HG03060 (cell line): ENCODE results near the gene RBFOX1.

ENCODE experiments used
- ATAC-seq: cut with Tn5 transposase; IDR thresholded peaks from one replicate; pipeline ENCODE4 v1.9.1; 2021; ENCODE audit warnings: low read depth, moderate number of reproducible peaks; ENCODE audit not compliant: unreplicated experiment

Gene RBFOX1

GRCh38 chr16:7333180-7333725 lies 608 bp downstream of the RBFOX1 start:
- no peak for ATAC-seq

- ATAC-seq, result no peak
These were observed 2.3 kb downstream of the RBFOX1 start for GRCh38 chr16:7334801-7335560.

DNA sequence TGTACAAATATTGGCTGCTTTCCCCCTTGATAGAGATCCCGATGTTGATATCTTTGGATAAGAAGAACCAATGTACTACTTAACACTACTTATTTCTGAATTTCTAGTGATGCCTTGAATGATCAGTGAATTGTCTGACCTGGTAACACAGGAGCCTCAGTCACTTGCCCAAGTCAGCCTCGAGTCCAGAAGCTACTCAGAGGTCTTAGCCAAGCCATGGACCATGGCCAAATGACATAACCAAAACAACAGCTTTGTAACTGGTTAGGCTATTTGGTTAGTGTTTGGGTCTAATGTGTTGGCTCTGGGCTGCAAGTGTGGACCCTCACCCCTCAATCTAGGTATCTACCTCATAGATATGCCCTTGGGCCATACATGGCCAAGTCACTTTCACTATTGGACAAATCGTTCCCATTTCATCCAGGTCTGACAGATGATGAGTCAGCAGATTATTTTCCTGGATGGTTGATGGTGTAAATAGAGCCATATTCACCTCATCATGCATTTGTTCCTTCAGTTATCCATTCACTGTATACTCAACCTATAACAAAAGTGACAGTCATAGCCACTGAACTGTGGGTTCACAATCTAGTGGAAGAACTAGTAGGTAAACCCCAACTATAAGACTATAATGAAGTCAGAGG lies 3.5 kb downstream of the RBFOX1 start:
- ATAC-seq, result no peak

DNA sequence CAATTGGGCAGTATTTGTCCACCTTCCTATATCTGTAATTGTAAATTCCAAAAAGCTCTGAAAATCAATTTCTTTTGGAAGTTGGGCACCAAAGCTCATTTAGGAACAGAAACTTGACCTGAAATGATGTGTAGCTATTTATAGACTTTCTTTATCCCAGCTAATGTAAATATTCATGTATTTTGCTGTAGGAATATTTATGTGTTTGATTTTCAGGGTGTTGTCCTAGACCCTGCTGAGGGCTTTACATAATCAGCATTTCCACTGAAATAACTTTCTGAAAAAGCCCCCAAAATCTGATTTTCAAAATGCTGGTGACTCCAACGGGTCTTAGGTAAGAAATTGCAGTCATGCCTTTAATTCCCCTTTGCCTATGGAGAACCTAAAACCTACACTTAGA lies 4.1 kb downstream of the RBFOX1 start:
- ATAC-seq, result no peak

- no peak for ATAC-seq
These were observed 6.2 kb downstream of the RBFOX1 start for GRCh38 chr16:7338826-7339225.

DNA sequence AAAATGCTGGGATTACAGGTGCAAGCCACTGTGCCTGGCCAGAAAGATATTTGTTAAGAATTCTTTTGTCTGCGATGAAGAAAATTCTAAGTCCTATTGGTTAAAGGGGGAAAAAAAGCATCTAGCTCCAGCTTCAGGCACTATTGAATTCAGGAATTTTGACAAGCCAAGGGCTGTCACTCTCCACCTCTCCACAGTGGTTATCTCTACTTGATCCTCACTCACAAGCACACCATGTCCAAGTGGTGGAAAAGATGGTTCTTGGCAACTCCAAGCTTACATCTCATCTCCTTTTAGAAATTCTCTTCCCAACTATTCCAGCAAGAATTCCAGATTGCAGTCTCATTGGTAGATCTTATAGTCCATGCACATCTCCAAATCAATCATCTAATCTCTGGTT lies 7.1 kb downstream of the RBFOX1 start:
- no peak for ATAC-seq

DNA sequence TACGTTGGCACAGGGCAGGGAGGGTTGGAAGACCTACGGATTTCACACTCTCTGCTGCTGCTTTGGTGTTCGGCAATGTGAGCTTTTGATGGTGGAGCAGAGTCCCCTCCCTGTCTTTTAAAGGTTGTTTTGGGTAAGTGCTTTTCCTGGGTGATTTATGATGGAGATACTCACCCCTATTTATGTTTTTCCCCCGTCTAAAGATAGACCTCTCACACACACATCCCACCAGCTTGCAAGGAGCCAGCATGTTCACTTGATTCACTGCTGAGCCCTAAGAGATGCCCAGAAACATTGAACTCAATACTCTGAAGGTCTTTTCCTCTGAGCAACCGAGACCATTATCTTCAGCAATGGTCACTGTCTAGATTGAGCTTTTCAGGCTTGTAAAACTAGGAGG lies 8.3 kb downstream of the RBFOX1 start:
- no peak for ATAC-seq

GRCh38 chr16:7342598-7342997 lies 10.0 kb downstream of the RBFOX1 start:
- no peak for ATAC-seq

- ATAC-seq, result no peak
These were observed 10.6 kb downstream of the RBFOX1 start for GRCh38 chr16:7343243-7343642.

GRCh38 chr16:7344830-7345780 lies 12.5 kb downstream of the RBFOX1 start:
- ATAC-seq, result no peak

DNA sequence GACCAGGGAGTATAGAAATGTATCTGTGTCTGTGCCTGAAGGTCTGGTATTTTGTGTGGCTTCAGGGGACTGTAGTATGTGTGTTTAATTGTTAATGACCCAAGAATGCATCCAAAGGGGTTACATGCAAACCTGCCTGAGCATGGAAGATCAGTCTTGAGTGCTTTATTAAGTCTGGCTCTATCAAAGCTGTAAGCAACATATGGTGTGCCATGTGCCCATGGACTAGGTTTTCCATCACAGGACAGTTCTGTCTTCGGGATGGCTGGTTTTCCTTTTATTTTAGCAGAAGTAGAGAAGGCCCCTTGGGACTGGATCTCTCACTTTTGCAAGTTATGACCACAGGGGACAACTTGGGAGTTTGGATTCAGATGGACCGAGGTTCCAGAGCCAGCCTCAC lies 18.2 kb downstream of the RBFOX1 start:
- no peak for ATAC-seq

DNA sequence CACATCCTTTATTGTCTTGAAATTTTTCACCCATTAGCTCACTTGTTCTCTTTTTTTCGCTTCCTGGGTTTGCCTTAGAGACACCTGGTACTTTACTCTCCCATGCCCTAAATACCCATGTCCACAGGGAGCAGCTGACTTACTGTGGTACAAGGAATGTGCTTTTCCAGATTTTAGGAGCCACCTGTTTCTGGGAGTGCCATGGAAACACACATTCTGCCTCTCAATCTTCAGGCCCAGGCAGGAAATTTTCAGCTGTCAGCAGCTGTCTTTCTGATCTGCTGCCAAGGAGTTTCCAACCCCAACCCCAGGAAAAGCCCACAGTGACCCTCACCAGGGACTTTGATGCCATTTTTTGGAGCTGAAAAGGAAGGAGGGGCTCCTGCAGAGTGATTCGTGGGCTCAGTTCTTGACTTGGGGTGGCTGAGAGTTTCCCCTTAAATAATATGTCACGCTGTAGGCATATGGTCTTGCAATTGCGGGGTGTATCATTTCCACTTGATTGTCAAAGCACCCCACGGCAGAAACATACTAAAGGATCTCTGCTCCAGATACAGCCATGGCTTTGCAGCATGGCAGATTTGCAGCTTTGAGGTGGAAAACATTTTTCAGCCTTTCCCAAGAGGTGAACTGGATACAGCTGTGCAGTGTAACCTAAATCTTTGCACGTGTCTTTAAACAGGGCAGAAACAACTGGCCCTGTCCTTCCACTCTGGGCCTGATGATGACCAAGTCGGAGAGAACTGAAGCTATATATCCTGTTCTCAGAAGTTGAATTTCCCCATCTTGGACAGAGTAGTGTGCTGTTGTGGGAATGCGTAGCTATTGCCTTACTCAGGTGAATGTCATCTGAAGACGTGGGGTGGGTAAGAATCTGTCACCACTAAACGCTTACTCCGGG lies 19.2 kb downstream of the RBFOX1 start:
- no peak for ATAC-seq

- no peak for ATAC-seq
These were observed 23.1 kb downstream of the RBFOX1 start for GRCh38 chr16:7355758-7356157.

DNA sequence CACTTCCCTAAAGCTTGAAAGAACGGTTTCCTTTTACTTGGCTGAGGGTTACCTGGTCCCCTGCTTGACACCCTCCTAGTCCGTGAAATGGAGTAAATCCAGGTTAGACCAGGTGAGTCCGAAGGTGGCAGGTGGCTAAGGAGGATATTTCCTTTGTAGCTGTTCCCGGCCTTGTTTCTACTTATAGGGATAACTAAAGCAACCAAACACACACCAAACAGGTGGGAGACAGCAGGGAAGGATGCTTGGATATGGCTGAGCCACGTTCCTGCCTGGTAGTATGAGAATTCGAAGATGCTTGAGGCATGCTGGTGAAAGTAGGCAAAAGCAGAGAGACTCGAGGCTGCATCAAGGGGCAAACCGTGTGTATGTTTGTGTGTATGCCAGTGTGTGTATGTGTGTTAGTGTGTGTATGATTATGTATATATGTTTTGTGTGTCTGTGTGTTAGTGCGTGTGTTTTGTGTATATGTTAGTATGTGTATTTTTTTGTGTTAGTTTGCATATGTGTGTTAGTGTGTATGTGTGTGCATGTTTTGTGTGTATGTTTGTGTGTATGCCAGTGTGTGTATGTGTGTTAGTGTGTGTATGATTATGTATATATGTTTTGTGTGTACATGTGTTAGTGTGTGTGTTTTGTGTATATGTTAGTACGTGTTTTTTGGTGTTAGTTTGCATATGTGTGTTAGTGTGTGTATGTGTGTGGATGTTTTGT lies 28.9 kb downstream of the RBFOX1 start:
- ATAC-seq, result no peak

DNA sequence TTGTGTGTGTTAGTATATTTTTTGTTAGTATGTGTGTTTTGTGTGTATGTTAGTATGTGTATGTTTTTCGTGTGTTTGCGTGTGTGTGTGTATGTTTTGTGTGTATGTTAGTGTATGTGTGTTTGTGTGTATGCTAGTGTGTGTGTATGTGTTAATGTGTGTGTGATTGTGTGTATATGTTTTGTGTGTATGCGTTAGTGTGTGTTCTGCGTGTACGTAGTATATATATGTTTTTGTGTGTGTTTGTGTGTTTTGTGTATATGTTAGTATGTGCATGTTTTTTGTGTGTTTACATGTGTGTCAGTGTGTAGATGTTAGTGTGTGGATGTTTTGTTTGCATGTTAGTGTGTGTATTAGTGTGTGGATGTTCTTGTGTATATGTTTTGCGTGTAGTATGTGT lies 29.6 kb downstream of the RBFOX1 start:
- no peak for ATAC-seq

DNA sequence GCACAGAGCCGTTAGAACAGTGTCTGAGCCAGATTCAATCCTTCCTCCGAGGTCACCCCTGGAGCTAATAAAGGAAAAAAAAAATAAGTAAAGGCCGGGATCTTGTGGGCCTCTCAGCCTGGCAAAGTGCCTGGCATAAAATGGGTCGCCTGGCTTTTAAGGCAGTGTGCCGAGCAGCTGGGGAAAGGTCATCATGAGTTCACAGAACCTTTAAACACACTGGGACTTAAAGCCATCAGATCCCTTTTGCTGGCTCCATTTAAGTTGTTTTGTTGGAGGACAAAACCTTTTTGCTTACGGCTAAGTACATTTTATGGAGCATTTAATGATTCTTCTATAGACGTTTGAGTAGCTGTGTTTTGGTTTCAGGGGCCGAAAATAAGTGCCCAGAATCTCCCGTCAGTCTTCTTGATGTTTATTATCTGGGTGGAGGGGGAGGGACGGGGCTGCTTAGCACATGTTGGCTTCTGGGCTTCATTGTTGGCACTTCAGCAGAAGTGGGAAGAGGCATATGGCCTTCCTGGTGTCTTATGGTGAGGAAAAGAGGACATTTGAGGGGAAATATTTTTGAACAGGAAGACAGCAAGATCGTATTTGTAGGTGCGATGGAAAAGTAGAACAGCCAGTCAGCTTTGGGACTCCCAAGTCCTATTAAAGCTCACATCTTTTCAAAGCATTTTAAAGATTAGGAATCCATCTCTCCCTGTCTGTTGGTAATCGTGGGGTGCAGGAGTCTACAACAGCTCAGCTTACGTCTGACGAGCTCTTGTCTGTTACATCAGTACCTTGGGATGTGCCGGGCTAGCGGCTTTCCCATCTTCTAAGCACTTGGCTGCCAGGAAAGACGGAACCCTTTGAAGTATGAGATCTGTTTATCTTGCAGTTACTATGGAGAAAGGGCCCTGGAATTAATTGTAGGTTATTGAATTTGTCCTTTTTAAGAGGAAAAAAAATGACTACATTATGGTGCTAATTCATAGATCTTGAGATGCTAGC lies 31.1 kb downstream of the RBFOX1 start:
- ATAC-seq, result no peak

GRCh38 chr16:7366041-7366440 lies 33.4 kb downstream of the RBFOX1 start:
- ATAC-seq, result no peak
